Upper lobe of right lung (tissue), 1 donor: ENCODE measurements around the gene HOXC11. TPM values are rescaled to one million over a fixed set of nuclear protein-coding genes. Genes with fewer than 3 reads are reported as not detected.

Experiments
- ATAC-seq: fragments of 200-7000 bp; cut with Tn5 transposase; one replicate; pipeline ENCODE4 v1.9.1; 2020; ENCODE audit warnings: mild to moderate bottlenecking, moderate library complexity
- DNase-seq: peaks from one replicate; pipeline ENCODE4 v3.0.0-alpha.2; 2020
- H3K27ac ChIP-seq: fragments of 200-600 bp; one replicate; pipeline ENCODE4 v1.8.0; 2022
- H3K27me3 ChIP-seq: fragments of 200-600 bp; one replicate; pipeline ENCODE4 v1.8.0; 2022; ENCODE audit warnings: mild to moderate bottlenecking
- H3K36me3 ChIP-seq: fragments of 200-600 bp; one replicate; pipeline ENCODE4 v1.8.0; 2022
- H3K4me1 ChIP-seq: fragments of 200-600 bp; one replicate; pipeline ENCODE4 v1.8.0; 2022
- H3K4me3 ChIP-seq: fragments of 200-600 bp; one replicate; pipeline ENCODE4 v1.8.0; 2022; ENCODE audit warnings: mild to moderate bottlenecking
- H3K9me3 ChIP-seq: fragments of 200-600 bp; one replicate; pipeline ENCODE4 v1.8.0; 2022
- CTCF ChIP-seq: fragments of 200-600 bp; IDR thresholded peaks from one replicate; pipeline ENCODE4 v1.8.0; 2022; ENCODE audit warnings: antibody characterized with exemption
- intact Hi-C: fragments of 100-400 bp; cut with DNase I; formaldehyde crosslinking; loops from one replicate; pipeline ENCODE4 v1.11.0; 2022
- total RNA-seq: library from RNA; stranded (reverse); fragmentation: NEBNext Ultra II Directional; extraction: Animal tissue kit (Norgen Biotek cat#: 25700); gene quantifications from one replicate; pipeline ENCODE4 v1.2.1, GENCODE V29; 2021
- donor health status: DM: no; HTN: yes; CAD: no; lungs with severe emphysema.

Gene HOXC11
- total RNA-seq, 1 donor from 2014 or later = not detected

- Histone ChIP-seq H3K27me3 (peaks cover 100% of the 10 kb centered on the region), H3K27ac (no peak overlapping the region), H3K4me3 (no peak overlapping the region), H3K36me3 (no peaks in the 10 kb centered on the region), H3K9me3 (no peaks in the 10 kb centered on the region), H3K4me1 (peaks cover 28% of the 10 kb centered on the region)
- ATAC-seq (no peak), DNase-seq (no peak)
- intact Hi-C loops = no loop called here
- no peak for TF ChIP-seq CTCF
Measured at GRCh38 chr12:53993162-53994008, 20.5 kb downstream of the HOXC11 start.

- ATAC-seq (no peak), DNase-seq (no peak)
- no peaks in the 10 kb centered on the region for H3K36me3 ChIP-seq
- no peak overlapping the region for H3K4me3 ChIP-seq
- TF ChIP-seq CTCF = no peak
- no peak overlapping the region for H3K27ac ChIP-seq
- peaks cover 100% of the 10 kb centered on the region for H3K27me3 ChIP-seq
- intact Hi-C loops = no loop called here
- peaks cover 28% of the 10 kb centered on the region for H3K4me1 ChIP-seq
- H3K9me3 ChIP-seq = no peaks in the 10 kb centered on the region
Measured at GRCh38 chr12:53994009-53994263, 21.0 kb downstream of the HOXC11 start.

- DNase-seq (no peak), ATAC-seq (no peak)
- intact Hi-C loops = no loop called here
- Histone ChIP-seq H3K4me1 (peaks cover 23% of the 10 kb centered on the region), H3K36me3 (no peaks in the 10 kb centered on the region), H3K27me3 (peaks cover 100% of the 10 kb centered on the region), H3K4me3 (no peak overlapping the region), H3K27ac (no peak overlapping the region), H3K9me3 (no peaks in the 10 kb centered on the region)
- no peak for TF ChIP-seq CTCF
Measured at GRCh38 chr12:53994264-53995001, 21.5 kb downstream of the HOXC11 start.

GRCh38 chr12:53995002-53995377 is 22.1 kb downstream of the HOXC11 start:
- Histone ChIP-seq H3K27ac (no peak overlapping the region), H3K27me3 (peaks cover 100% of the 10 kb centered on the region), H3K4me1 (peaks cover 21% of the 10 kb centered on the region), H3K4me3 (peak overlapping the region; percentile 52), H3K9me3 (no peaks in the 10 kb centered on the region), H3K36me3 (no peaks in the 10 kb centered on the region)
- TF ChIP-seq CTCF = no peak
- ATAC-seq = no peak
- intact Hi-C loops = no loop called here
- no peak for DNase-seq

- ATAC-seq = peak; percentile 57
Measured at GRCh38 chr12:53995378-53996239, 22.7 kb downstream of the HOXC11 start.

More at GRCh38 chr12:53995378-53996239, 22.7 kb downstream of the HOXC11 start:
- H3K4me1 ChIP-seq = peaks cover 26% of the 10 kb centered on the region
- peaks cover 100% of the 10 kb centered on the region for H3K27me3 ChIP-seq
- H3K36me3 ChIP-seq = no peaks in the 10 kb centered on the region
- intact Hi-C loops = no loop called here
- DNase-seq = no peak
- H3K4me3 ChIP-seq = peak overlapping the region; percentile 52
- no peaks in the 10 kb centered on the region for H3K9me3 ChIP-seq
- H3K27ac ChIP-seq = no peak overlapping the region
- no peak for TF ChIP-seq CTCF
